Stimulated activated CD4-positive, alpha-beta T cell treated with anti-CD3 and anti-CD28 coated beads, Interleukin-15, amount 100 ng/mL, for 24 hours (primary cell): ENCODE measurements around the gene CRK.
"Not testable (repeated sequence)": the region's sequence is repeated elsewhere in the genome, so short reads cannot be mapped to it uniquely, and the experiment has no call there.

Source experiments
- DNase-seq: peaks from one replicate; pipeline ENCODE4 v3.0.0-alpha.2; 2020

CRK gene

DNA sequence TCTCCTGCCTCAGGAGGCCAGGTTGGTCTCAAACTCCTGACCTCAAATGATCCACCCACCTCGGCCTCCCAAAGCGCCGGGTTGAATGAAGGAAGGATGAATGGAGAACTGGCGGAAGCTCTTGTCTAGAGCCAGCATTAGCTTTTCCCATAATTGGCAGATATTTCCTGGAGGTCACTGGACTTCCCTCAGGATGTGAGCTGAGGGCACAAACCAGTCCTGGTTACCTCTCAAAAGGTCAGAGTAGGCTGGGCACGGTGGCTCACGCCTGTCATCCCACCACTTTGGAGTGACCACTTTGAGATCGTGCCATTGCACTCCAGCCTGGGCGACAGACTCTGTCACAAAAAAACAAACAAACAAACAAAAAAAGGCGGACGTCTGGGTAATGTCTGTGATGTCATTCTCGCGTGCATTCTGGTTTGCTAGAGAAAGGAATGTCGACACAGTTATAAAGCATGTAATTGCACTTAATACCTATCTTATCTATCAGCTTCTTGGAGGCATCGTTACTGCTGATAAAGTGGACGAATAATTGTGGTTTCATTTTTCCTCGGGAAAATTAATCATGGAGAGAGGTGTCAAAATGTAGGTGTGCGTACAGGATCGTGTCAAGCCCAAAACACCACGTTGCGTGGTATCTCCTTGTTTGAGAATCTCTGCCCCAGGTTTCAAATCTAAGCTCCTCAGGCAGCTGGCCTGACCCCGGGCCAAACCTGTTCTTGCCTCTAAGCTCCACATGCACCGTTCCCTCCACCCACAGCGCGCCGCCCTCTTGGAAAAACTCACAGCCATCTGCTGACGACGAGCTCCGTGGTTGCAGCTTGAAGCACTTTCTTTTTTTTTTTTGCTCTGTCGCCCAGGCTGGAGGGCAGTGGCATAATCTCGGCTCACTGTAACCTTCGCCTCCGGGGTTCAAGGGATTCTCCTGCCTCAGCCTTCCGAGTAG, 6.4 kb upstream of the CRK start:
- peak; percentile 43 for DNase-seq

DNA sequence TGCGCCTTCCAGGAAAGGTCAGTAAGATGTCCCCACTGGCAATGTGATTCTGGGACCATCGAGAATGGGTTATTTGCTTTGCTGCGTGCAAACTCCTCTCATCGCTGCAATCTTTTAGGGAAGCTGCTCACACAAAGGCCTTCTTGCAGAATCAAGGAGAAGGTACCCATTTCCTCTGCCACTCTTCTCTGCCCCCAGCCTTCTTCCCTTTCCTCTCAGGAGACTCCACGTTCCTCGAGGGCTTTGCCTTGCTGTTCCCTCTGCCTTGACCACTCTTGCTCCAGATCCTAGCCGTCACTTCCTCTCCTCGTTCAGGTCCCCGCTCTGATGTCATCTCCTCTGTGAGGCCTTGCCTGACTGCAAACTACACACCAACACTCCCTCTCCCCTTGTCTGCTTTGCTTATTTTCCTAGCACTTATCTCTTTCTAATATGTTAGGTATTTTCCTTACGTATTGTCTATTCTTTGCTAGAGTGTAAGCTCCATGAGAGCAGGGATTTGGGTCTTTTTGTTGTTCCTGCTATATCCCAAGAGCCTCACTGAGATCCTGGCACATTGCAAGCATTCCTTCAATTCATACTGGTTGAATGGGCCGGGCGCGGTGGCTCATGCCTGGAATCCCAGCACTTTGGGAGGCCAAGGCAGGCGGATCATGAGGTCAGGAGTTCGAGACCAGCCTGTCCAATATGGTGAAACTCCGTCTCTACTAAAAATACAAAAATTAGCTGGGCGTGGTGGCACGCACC, 5.3 kb upstream of the CRK start:
- no peak for DNase-seq

GRCh38 chr17:1460233-1460632, 4.2 kb upstream of the CRK start:
- no peak for DNase-seq

GRCh38 chr17:1455291-1455796, 688 bp downstream of the CRK start:
- peak; percentile 62 for DNase-seq

DNA sequence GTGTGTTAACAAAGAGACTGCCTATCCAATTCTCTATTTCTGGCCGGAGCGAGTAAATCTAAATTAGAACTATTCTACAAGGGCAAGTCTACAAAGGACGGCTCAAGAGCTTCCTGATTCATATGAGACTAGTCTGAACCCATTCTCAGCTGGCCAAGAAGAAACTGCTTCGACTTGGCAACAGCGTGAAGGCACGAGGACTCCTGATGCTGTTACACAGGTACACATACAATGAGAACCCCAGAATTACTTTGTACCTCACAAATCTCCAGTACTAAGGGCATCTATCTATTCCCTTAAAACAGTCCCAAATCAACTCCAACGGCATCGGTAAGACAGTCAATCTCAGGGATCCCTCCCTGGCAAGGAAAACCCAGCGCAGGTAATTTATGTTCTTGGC, 1.5 kb downstream of the CRK start:
- no peak for DNase-seq

GRCh38 chr17:1453694-1454093, 2.3 kb downstream of the CRK start:
- DNase-seq, result not testable (repeated sequence)

GRCh38 chr17:1452836-1453235, 3.2 kb downstream of the CRK start:
- no peak for DNase-seq

GRCh38 chr17:1450261-1450660, 5.8 kb downstream of the CRK start:
- DNase-seq, result not testable (repeated sequence)

GRCh38 chr17:1449412-1449967, 6.5 kb downstream of the CRK start:
- DNase-seq, result no peak

DNA sequence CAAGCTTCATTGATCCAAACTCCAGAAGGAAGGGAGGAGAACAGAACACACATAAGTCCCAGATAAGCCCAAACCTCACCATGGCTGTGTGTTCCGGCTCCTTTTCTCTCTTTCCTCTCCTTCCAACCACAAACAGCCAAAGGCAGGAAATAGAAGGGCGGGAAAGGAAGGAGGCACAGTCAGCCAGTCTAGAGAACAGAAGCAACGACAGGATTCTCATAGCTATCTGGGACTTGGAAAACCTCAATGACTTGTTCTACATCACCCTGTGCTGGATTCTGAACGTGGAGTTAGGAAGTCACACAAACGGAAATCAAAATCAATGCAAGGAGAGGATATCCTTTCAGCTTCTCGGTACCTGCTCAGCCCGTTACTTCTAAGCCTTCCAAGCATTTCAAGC, 9.0 kb downstream of the CRK start:
- no peak for DNase-seq

- DNase-seq, result no peak
Observed at GRCh38 chr17:1446201-1446600, 9.8 kb downstream of the CRK start.

GRCh38 chr17:1445695-1446094, 10.3 kb downstream of the CRK start:
- DNase-seq, result not testable (repeated sequence)

DNA sequence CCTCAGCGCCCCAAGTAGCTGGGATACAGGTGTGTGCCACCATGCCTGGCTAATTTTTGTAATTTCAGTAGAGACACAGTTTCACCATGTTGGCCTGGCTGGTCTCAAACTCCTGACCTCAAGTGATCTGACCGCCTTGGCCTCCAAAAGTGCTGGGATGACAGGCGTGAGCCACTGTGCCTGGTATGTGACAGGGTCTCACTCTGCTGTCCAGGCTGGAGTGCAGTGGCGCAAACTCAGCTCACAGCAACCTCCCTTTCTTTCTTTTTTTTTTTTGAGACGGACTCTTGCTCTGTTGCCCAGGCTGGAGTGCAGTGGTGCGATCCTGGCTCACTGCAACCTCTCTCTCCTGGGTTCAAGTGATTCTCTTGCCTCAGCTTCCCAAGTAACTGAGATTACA, 13.3 kb downstream of the CRK start:
- not testable (repeated sequence) for DNase-seq

DNA sequence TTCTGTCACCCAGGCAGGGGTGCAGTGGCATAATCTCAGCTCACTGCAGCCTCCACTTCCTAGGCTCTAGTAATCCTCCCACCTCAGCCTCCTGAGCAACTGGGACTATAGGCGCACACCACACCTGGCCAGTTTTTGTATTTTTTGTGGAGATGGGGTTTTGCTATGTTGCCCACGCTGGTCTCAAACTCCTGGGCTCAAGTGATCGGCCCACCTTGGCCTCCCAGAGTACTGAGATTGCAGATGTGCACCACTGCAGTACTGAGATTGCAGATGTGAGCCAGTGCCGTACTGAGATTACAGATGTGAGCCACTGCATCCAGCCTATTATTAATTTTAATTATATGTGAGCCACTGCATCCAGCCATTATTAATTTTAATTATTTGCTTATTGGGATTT, 13.8 kb downstream of the CRK start:
- no peak for DNase-seq

- no peak for DNase-seq
Observed at GRCh38 chr17:1440921-1441320, 15.1 kb downstream of the CRK start.

GRCh38 chr17:1438593-1439083, 17.4 kb downstream of the CRK start:
- DNase-seq, result no peak

DNA sequence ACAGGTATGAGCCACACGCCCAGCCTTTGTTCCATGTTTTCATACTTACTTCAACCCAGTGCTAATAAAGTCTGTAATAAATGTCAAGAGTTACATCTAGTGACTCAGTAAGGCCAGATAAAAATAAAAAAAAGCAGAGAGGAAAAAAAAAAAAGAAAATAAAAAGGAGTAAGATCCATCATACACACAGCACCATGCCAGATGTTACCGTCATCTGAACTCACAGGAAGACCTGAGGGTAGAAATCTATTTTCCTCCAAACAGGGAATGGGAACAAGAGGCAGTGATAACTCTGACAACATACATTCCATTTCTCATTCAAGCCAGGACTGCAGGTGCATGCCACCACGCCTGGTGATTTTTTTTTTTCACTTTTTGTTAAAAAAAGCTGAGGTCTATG, 20.7 kb downstream of the CRK start:
- DNase-seq, result no peak

DNA sequence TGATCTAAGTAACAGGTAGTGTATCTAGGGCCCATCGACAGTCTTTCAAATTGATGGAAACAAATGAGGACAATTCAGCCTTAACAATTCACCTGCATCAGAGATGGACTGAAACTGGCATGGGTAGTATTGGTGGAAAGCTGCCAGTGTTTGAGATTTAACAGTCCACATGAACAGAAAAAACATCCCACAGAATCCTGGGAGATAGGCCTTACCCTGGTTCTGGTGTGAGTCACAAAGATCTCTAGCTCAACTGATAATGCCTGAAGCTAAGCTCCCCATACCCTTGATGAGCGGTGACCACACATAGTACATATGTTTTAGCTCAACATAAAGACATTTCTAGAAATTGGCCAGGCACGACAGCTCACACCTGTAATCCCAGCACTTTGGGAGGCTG, 21.9 kb downstream of the CRK start:
- no peak for DNase-seq

GRCh38 chr17:1431631-1432104, 24.4 kb downstream of the CRK start:
- no peak for DNase-seq

DNA sequence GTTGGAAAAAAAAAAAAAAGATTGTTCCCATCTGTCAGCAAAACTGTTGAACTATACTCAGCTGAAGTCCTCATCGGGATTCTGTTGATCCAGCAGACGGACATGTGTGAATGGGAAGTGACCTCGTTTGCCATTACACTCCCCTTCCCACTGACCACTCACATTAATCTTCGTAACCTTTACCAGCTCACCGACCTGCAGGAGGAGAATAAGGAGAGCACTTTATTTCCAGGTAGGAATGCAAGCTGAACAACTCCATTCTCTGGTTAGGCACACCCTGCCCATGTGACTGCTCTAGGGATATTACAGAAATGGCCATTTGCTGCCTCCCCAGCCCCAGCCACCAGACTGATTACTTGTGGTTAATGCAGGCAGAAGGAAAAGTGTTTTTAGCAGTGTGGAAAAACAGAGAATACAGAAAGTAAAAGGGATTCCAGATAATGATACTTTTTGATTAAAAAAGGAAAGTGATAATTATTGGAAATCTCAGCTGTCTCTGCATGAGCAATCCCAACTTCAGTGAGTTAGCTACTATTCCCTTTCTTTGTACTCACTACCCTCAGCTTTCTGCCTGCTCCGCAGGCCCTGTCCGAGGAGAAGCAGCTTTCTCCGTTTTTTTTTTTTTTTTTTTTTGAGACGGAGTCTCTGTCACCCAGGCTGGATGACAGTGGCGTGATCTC, 32.4 kb downstream of the CRK start:
- DNase-seq, result no peak

- DNase-seq, result peak; percentile 42
Observed at GRCh38 chr17:1422885-1423284, 33.1 kb downstream of the CRK start.

GRCh38 chr17:1421470-1421869, 34.6 kb downstream of the CRK start:
- DNase-seq, result no peak

DNA sequence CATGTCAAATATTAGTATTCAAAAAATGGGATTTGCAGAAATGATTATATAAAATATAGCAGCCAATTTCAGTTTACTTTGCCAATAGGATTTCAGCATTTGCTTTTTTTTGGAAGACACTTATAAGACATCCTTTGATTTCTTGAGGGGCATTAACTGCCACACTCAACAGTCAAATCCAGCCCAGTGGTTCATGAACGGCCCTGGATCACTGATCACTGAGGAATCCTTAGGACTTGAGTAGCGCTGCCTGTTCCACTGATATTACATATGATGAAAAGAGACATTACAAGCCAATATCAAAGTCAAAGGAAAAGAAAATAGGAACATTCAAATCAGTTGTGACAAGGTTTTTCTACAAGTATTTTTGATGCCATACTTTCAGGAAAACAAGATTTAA, 35.1 kb downstream of the CRK start:
- DNase-seq, result no peak
